GM12878 (cell line): Measurements from ENCODE around the gene TMEM235. TPM values are rescaled to one million over a fixed set of nuclear protein-coding genes. Genes with fewer than 3 reads are reported as not detected.
A peak's percentile ranks its signal among the peaks of the same experiment; 100 is the strongest.

Experiments used
- ATAC-seq: fragments of 200-7000 bp; cut with Tn5 transposase; 3 replicates; pipeline ENCODE4 v1.9.1; 2020; ENCODE audit warnings: mild to moderate bottlenecking, moderate library complexity
- BruUV-seq: library from RNA; stranded (reverse); fragments of 400-500 nt; replicated peaks from 2 replicates; lab custom pipeline; 2021; lab: Mats Ljungman, UMichigan
- CTCF ChIA-PET: fragments of 300-600 bp; sonication (Branson Sonifier 250); formaldehyde crosslinking; extraction: SDS; loops from one replicate; lab custom pipeline; 2021; ENCODE audit warnings: inconsistent platforms; lab: Yijun Ruan, JAX
- POLR2A ChIA-PET: fragments of 350-600 bp; formaldehyde crosslinking; extraction: SDS; loops from one replicate; lab custom pipeline; 2021; ENCODE audit warnings: inconsistent platforms; lab: Charles Lee
- RAD21 ChIA-PET: fragments of 300-600 bp; sonication (Branson Sonifier 250); formaldehyde crosslinking; loops from one replicate; lab custom pipeline; 2023; ENCODE audit warnings: antibody characterized with exemption; ENCODE audit not compliant: unreplicated experiment; lab: Charles Lee
- SMC1A ChIA-PET: fragments of 300-600 bp; sonication (Branson Sonifier 250); formaldehyde crosslinking; loops from one replicate; lab custom pipeline; 2023; ENCODE audit not compliant: unreplicated experiment, uncharacterized antibody; lab: Charles Lee
- DNase-seq: peaks from one replicate; pipeline ENCODE4 v3.0.0-alpha.2; 2011; ENCODE audit warnings: low read depth, low spot score
- FAIRE-seq: peaks from 3 replicates; lab custom pipeline; 2011; peaks lifted over from hg19 to GRCh38; lab: Jason Lieb, UNC
- H2AFZ ChIP-seq: 2 replicates; pipeline ENCODE4 v1.6.0; 2011; ENCODE audit warnings: low read depth, low read length, control low read depth; ENCODE audit not compliant: control insufficient read depth
- H3K27ac ChIP-seq: 2 replicates; pipeline ENCODE4 v1.5.1; 2011; ENCODE audit warnings: control low read depth; ENCODE audit not compliant: control insufficient read depth, insufficient read depth
- H3K27me3 ChIP-seq, 2 experiments: replicated peaks in 1 of 2; 2 replicates each; pipeline versions ENCODE4 v1.6.0 to v1.6.1; 2011; ENCODE audit warnings: low read length in 1 of 2; ENCODE audit not compliant: control insufficient read depth in 2 of 2, insufficient read depth in 2 of 2
- H3K36me3 ChIP-seq, 2 experiments: 2 replicates each; pipeline ENCODE4 v1.5.1; 2011; ENCODE audit warnings: low read length in 1 of 2; ENCODE audit not compliant: control insufficient read depth in 2 of 2, insufficient read depth in 2 of 2
- H3K4me1 ChIP-seq: 2 replicates; pipeline ENCODE4 v1.6.1; 2011; ENCODE audit warnings: mild to moderate bottlenecking, low read length, moderate library complexity, mixed read lengths; ENCODE audit not compliant: control insufficient read depth, insufficient read depth
- H3K4me2 ChIP-seq: 2 replicates; pipeline ENCODE4 v1.6.0; 2011; ENCODE audit warnings: control low read depth; ENCODE audit not compliant: control insufficient read depth, insufficient read depth
- H3K4me3 ChIP-seq: fragments of 200-600 bp; sonication (generic); 2 replicates; pipeline ENCODE4 v1.5.1; 2016
- H3K79me2 ChIP-seq: 2 replicates; pipeline ENCODE4 v1.6.0; 2011; ENCODE audit warnings: low read length; ENCODE audit not compliant: control insufficient read depth, insufficient read depth
- H3K9ac ChIP-seq: 2 replicates; pipeline ENCODE4 v1.8.0; 2011; ENCODE audit warnings: low read length, control low read depth, mixed read lengths; ENCODE audit not compliant: control insufficient read depth, insufficient read depth
- H3K9me3 ChIP-seq: replicated peaks from 3 replicates; pipeline ENCODE4 v1.5.1; 2011; ENCODE audit warnings: mild to moderate bottlenecking, low read length; ENCODE audit not compliant: control insufficient read depth, insufficient read depth
- H4K20me1 ChIP-seq: 2 replicates; pipeline ENCODE4 v1.6.0; 2011; ENCODE audit not compliant: control insufficient read depth, insufficient read depth
- CHD1 ChIP-seq: IDR thresholded peaks from 2 replicates; pipeline ENCODE4 v1.6.1; 2012; ENCODE audit warnings: low read depth, low read length, improper control_type of control experiment
- POLR2A ChIP-seq: IDR thresholded peaks from 2 replicates; pipeline ENCODE4 v1.6.1; 2011; ENCODE audit warnings: low read depth, mild to moderate bottlenecking, low read length
- SPI1 ChIP-seq: IDR thresholded peaks from 2 replicates; pipeline ENCODE4 v1.6.1; 2011; ENCODE audit warnings: low read depth, mild to moderate bottlenecking, low read length, moderate library complexity, borderline replicate concordance; ENCODE audit not compliant: insufficient read depth
- USF2 ChIP-seq: IDR thresholded peaks from 2 replicates; pipeline ENCODE4 v1.6.1; 2011; ENCODE audit warnings: low read depth, low read length, improper control_type of control experiment, borderline replicate concordance
- WGBS: methylation state at CpG from one replicate; pipeline ENCODE4 v1.1.6; 2016; ENCODE audit warnings: low lambda C conversion rate; ENCODE audit not compliant: insufficient replicate concordance, insufficient coverage; ENCODE audit errors: missing lambda C conversion rate; 5-methylcytosine and 5-hydroxymethylcytosine counted together
- in situ Hi-C: fragments of 300-500 bp; cut with MboI; formaldehyde crosslinking; loops from 9 replicates; pipeline ENCODE4 v1.14.3; 2018; ENCODE audit warnings: mixed read lengths
- intact Hi-C: fragments of 100-400 bp; cut with micrococcal nuclease; formaldehyde crosslinking; loops from one replicate; pipeline ENCODE4 v1.14.2; 2022; ENCODE audit not compliant: unreplicated experiment
- polyA plus RNA-seq, 11 experiments: library from polyadenylated mRNA; depleted of rRNA in 4 of 11; unstranded in 6 of 11; stranded (reverse) in 5 of 11; fragments of >200 nt; fragmentation: Nextera tagmentation in 4 of 11; fragmentation: Illumina TruSeq in 1 of 11; extraction: Ambion mirVana in 4 of 11; extraction: Trizol in 1 of 11; gene quantifications; 1 replicate in 1 of 11; 2 replicates in 10 of 11; pipeline versions ENCODE4 v1.2.1 to v1.2.3, GENCODE V29; 2011 to 2016; ENCODE audit warnings: inconsistent platforms in 2 of 11, missing spikeins in 2 of 11, low read depth in 1 of 11
- total RNA-seq, 4 experiments: library from RNA; depleted of rRNA in 3 of 4; stranded (reverse); fragments of >200 nt in 3 of 4; fragmentation: Illumina TruSeq in 1 of 4; extraction: Trizol in 1 of 4; gene quantifications; 2 replicates each; pipeline versions ENCODE4 v1.2.1 to v1.2.3, GENCODE V29; 2013 to 2021

TMEM235 gene
- total and polyA plus RNA-seq, 10 of the 15 experiments (the other 5 are each of a cell fraction or from before 2014, with no cell fraction given): not detected

GRCh38 chr17:78255953-78256706, 24.7 kb downstream of the TMEM235 start:
- Histone ChIP-seq H2AFZ (no peak overlapping the region), H3K36me3 (no peaks in the 10 kb centered on the region), H3K27me3 (no peaks in the 10 kb centered on the region), H3K9me3 (no peaks in the 10 kb centered on the region), H3K9ac (no peak overlapping the region), H3K4me2 (no peak overlapping the region), H3K4me3 (no peak overlapping the region), H3K4me1 (peaks cover 49% of the 10 kb centered on the region), H3K79me2 (no peaks in the 10 kb centered on the region), H3K27ac (no peak overlapping the region), H4K20me1 (no peaks in the 10 kb centered on the region)
- CTCF ChIA-PET: interaction anchor here (0.9 to 2.1 kb wide), 6 partner anchors 9 to 243 kb away, joined by 3 to 8 read pairs (median 4); no protein-coding TSS in a partner anchor
- POLR2A ChIA-PET: interaction anchor here (0.6 to 1.6 kb wide), 4 partner anchors 14 to 131 kb away, joined by 3 read pairs; no protein-coding TSS in a partner anchor
- no TSS peak for BruUV-seq
- TF ChIP-seq CHD1 (no peak), POLR2A (no peak), SPI1 (0 out of 2 replicates have a peak, but pooled peaks have one; percentile 5), USF2 (no peak)
- in situ Hi-C loops (no loop called here), intact Hi-C loops (no loop called here)
- RAD21 ChIA-PET: interaction anchor here (1.7 kb wide), 1 partner anchor 168 kb away, joined by 3 read pairs; no protein-coding TSS in a partner anchor
- DNase-seq (no peak), ATAC-seq (no peak), FAIRE-seq (no peak)
- SMC1A ChIA-PET: interaction anchor here (0.8 to 1.1 kb wide), 2 partner anchors 100 to 132 kb away, joined by 3 read pairs; no protein-coding TSS in a partner anchor
- 34% methylated on average over 14 of the region's 14 CpGs for WGBS
